Pancreas (tissue), 10 donors: Measurements from ENCODE around the gene CAMK2A. TPM values are rescaled to one million over a fixed set of nuclear protein-coding genes. Genes with fewer than 3 reads are reported as not detected.
A peak's percentile ranks its signal among the peaks of the same experiment; 100 is the strongest.

Experiments
- ATAC-seq, 4 donors: fragments of 200-7000 bp; cut with Tn5 transposase; one replicate each; pipeline versions ENCODE4 v1.8.0 to v1.9.1; 2020; ENCODE audit warnings: mild to moderate bottlenecking in 4 of 4, moderate library complexity in 4 of 4
- DNase-seq, 6 donors: peaks; one replicate each; pipeline ENCODE4 v3.0.0-alpha.2; 2020
- FAIRE-seq: peaks from 2 replicates; lab custom pipeline; 2012; peaks lifted over from hg19 to GRCh38; lab: Jason Lieb, UNC
- H3K27ac ChIP-seq, 4 donors: fragments of 200-600 bp; sonication (generic); 1 replicate in 3 of 4; 2 replicates in 1 of 4; pipeline versions ENCODE4 v1.5.0 to v1.8.0; 2020
- H3K27me3 ChIP-seq, 4 donors: fragments of 200-600 bp; one replicate each; pipeline ENCODE4 v1.8.0; 2021
- H3K36me3 ChIP-seq, 3 donors: fragments of 200-600 bp; sonication (generic) in 1 of 3; one replicate each; pipeline versions ENCODE4 v1.5.0 to v1.8.0; 2020 to 2021
- H3K4me1 ChIP-seq, 3 donors: fragments of 200-600 bp; one replicate each; pipeline ENCODE4 v1.8.0; 2021
- H3K4me3 ChIP-seq, 4 donors: fragments of 200-600 bp; sonication (generic) in 2 of 4; one replicate each; pipeline versions ENCODE4 v1.5.0 to v1.8.0; 2020 to 2021
- H3K9me3 ChIP-seq, 4 donors: fragments of 200-600 bp; one replicate each; pipeline ENCODE4 v1.8.0; 2021
- WGBS, 2 donors: extraction: QIAGEN DNeasy Blood & Tissue Kit; methylation state at CpG; one replicate each; pipeline ENCODE4 v1.1.7; 2013; 5-methylcytosine and 5-hydroxymethylcytosine counted together
- intact Hi-C, 3 donors: fragments of 100-400 bp; cut with DNase I; formaldehyde crosslinking; loops; one replicate each; pipeline versions ENCODE4 v1.11.1 to v1.14.2; 2022
- polyA plus RNA-seq, 2 donors: library from polyadenylated mRNA; stranded (reverse); fragments of 200-250 nt; gene quantifications; one replicate each; pipeline ENCODE4 v1.2.3, GENCODE V29; 2013
- total RNA-seq, 6 donors: library from RNA; stranded (reverse); fragmentation: NEBNext Ultra II Directional in 4 of 6; extraction: Animal tissue kit (Norgen Biotek cat#: 25700) in 4 of 6; gene quantifications; one replicate each; pipeline versions ENCODE4 v1.2.1 to v1.2.4, GENCODE V29; 2021 to 2023
- TF ChIP-seq, protein P1 (sequence below), 4 donors: fragments of 200-600 bp; sonication (generic) in 3 of 4; IDR thresholded peaks; one replicate each; pipeline versions ENCODE4 v1.5.0 to v1.8.0; 2021; ENCODE audit warnings: antibody characterized with exemption in 4 of 4
- donor health status: healthy with polysubstance abuse.
- donor health status: DM: no; HTN: no; CAD: no; lungs with moderate emphysema.
- donor health status: DM: no; HTN: no; CAD: no.
- donor health status: control.
- donor health status: control.
- donor health status: Bipolar disorder and iron deficiency.
- donor health status: DM: yes; HTN: yes; CAD: no.
- donor health status: DM: no; HTN: no; CAD: no.
- donor health status: DM: no; HTN: no; CAD: no.
- donor health status: DM: yes; HTN: yes; CAD: no.

The CAMK2A gene
- total and polyA plus RNA-seq, 8 donors, result 0.03 to 0.19 (median 0.08) TPM; not detected in 3

DNA sequence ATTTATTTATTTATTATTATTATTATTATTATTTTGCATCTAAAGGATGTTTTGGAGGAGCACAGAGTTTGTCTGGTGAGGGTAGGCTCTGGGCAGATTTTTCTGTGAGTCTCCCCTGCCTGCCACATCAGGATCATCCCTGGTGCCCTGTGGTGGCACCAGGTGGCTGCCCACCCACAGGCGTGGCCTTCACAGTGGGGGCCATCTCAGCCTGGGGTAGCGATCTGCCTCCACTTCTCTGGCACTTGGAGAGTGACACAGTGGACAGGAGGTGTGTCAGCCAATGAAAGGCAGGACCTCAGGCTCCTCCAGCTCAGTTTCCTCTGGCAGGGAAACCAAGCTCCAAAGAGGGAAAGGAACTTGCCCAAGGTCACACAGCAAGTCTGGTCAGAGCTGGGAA is 69.7 kb downstream of the CAMK2A start:
- intact Hi-C loops, result loop anchor here in 2 of 3 donors (5.0 to 10.0 kb wide), 2 partner anchors 58 to 85 kb away; no protein-coding TSS in a partner anchor
- no peak overlapping the region for H3K4me3 ChIP-seq
- no peaks in the 10 kb centered on the region for H3K4me1 ChIP-seq
- no peak overlapping the region for H3K27ac ChIP-seq
- no peak for FAIRE-seq
- no peak for ATAC-seq
- DNase-seq, result peak in 1 of 6 donors; percentile 9
- no peaks in the 10 kb centered on the region for H3K36me3 ChIP-seq
- H3K27me3 ChIP-seq, result no peaks in the 10 kb centered on the region
- WGBS, 2 donors, result 67 to 80% methylated on average over 2 of the region's 2 CpGs
- TF ChIP-seq, protein P1, sequence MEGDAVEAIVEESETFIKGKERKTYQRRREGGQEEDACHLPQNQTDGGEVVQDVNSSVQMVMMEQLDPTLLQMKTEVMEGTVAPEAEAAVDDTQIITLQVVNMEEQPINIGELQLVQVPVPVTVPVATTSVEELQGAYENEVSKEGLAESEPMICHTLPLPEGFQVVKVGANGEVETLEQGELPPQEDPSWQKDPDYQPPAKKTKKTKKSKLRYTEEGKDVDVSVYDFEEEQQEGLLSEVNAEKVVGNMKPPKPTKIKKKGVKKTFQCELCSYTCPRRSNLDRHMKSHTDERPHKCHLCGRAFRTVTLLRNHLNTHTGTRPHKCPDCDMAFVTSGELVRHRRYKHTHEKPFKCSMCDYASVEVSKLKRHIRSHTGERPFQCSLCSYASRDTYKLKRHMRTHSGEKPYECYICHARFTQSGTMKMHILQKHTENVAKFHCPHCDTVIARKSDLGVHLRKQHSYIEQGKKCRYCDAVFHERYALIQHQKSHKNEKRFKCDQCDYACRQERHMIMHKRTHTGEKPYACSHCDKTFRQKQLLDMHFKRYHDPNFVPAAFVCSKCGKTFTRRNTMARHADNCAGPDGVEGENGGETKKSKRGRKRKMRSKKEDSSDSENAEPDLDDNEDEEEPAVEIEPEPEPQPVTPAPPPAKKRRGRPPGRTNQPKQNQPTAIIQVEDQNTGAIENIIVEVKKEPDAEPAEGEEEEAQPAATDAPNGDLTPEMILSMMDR (IDR thresholded peaks at IDR 0.05), result no peak
- H3K9me3 ChIP-seq, result no peaks in the 10 kb centered on the region

DNA sequence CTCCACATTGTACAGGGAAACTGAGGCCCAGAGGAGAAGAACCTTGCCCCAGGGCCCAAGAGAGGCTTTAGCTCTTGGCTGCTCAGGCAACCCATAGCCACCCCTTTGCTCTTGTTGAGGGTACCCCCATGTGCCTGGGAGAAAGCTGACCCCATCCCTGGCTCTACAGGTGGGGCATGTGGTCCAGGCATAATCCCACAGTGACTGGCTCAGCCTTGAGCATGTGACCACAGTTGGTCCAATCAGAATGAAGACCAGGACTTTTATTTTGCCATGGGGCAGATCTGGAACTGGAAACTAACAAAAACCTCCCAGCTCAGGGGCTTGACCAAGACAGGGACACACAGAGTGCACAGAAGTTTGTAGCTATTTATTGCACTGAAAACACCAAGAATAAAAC is 70.4 kb downstream of the CAMK2A start:
- no peaks in the 10 kb centered on the region for H3K36me3 ChIP-seq
- no peak overlapping the region for H3K27ac ChIP-seq
- FAIRE-seq (no peak), DNase-seq (no peak), ATAC-seq (no peak)
- TF ChIP-seq, protein P1 (IDR thresholded peaks at IDR 0.05), result no peak
- no peaks in the 10 kb centered on the region for H3K9me3 ChIP-seq
- H3K4me1 ChIP-seq, result no peaks in the 10 kb centered on the region
- no peaks in the 10 kb centered on the region for H3K27me3 ChIP-seq
- intact Hi-C loops, result loop anchor here in 2 of 3 donors (5.0 to 10.0 kb wide), 2 partner anchors 57 to 84 kb away; no protein-coding TSS in a partner anchor
- no peak overlapping the region for H3K4me3 ChIP-seq

GRCh38 chr5:150218693-150219035 is 70.9 kb downstream of the CAMK2A start:
- H3K4me1 ChIP-seq, result no peaks in the 10 kb centered on the region
- FAIRE-seq, result no peak

DNA sequence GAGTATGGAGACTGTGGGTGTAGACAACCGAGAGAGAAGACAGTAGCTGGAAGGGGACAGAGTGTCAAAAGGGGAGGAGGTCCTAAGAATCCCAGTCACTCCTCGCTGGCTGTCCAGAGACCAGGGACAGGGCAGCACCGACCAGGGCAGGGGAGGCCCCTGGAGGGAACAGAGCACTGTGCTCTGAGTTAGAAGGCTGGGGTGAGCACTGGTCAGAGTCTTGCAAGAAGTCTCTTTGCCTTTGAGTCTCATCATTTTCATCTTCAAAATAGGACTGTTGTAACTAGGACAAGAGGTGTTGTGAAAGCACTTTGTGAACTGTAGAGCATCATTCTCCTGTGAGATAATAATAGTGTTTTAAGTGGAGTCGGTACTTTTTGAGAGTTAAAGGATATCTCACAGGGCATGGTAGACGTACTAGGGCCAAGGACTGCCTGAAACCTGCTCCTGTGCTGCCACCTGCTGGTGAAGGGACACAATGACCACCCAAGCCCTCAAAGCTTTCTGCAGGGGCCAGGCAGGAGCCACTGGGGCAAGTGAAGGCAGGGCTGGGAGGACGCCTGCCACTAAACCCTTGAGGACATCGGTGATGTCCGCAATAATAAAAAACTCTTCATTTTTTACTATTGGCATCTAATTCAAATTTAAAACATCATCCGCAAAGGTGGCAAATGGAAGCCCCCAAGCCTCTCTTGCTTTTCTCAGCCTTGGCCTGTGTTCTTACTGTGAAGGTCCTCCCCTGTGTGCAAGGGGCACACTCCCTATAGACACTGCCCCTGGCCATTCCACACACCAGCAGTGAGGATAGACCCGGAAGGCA is 71.5 kb downstream of the CAMK2A start:
- Histone ChIP-seq H3K27me3 (no peaks in the 10 kb centered on the region), H3K27ac (no peak overlapping the region), H3K9me3 (no peaks in the 10 kb centered on the region), H3K36me3 (no peaks in the 10 kb centered on the region), H3K4me1 (no peaks in the 10 kb centered on the region), H3K4me3 (no peak overlapping the region)
- ATAC-seq, result peak; percentile 91 to 97 (median 93)
- intact Hi-C loops, result loop anchor here in 2 of 3 donors (5.0 to 10.0 kb wide), 2 partner anchors 56 to 83 kb away; no protein-coding TSS in a partner anchor
- TF ChIP-seq, protein P1 (IDR thresholded peaks at IDR 0.05), result peak; percentile 82 to 94 (median 88)
- no peak for FAIRE-seq
- WGBS, 2 donors, result 28 to 33% methylated on average over 10 of the region's 10 CpGs
- DNase-seq, result peak; percentile 65 to 89 (median 85)

More at GRCh38 chr5:150218693-150219035, 70.9 kb downstream of the CAMK2A start:
- ATAC-seq (no peak), DNase-seq (peak in 1 of 6 donors; percentile 39)
- intact Hi-C loops, result loop anchor here in 2 of 3 donors (5.0 to 10.0 kb wide), 2 partner anchors 56 to 84 kb away; no protein-coding TSS in a partner anchor
- Histone ChIP-seq H3K36me3 (no peaks in the 10 kb centered on the region), H3K27ac (no peak overlapping the region), H3K9me3 (no peaks in the 10 kb centered on the region), H3K27me3 (no peaks in the 10 kb centered on the region), H3K4me3 (no peak overlapping the region)
- TF ChIP-seq, protein P1 (IDR thresholded peaks at IDR 0.05), result no peak
- 65 to 68% methylated on average over 5 of the region's 5 CpGs for WGBS, 2 donors
